Kidney (tissue), 14 donors: ENCODE results near the gene TGFBR3. TPM values are rescaled to one million over a fixed set of nuclear protein-coding genes. Genes with fewer than 3 reads are reported as not detected.

Source experiments
- DNase-seq, 5 donors: peaks; one replicate each; pipeline ENCODE4 v3.0.0-alpha.2; 2013 to 2020
- FAIRE-seq: peaks from 2 replicates; lab custom pipeline; 2012; peaks lifted over from hg19 to GRCh38; lab: Jason Lieb, UNC
- H3K27ac ChIP-seq, 2 donors: one replicate each; pipeline ENCODE4 v1.7.0; 2013; ENCODE audit warnings: low read depth in 2 of 2, low read length in 2 of 2, inconsistent platforms in 1 of 2
- H3K27me3 ChIP-seq: one replicate; pipeline ENCODE4 v1.7.1; 2013; ENCODE audit warnings: low read length, inconsistent platforms; ENCODE audit not compliant: control insufficient read depth, insufficient read depth
- H3K36me3 ChIP-seq, 3 donors: one replicate each; pipeline versions ENCODE4 v1.7.0 to v1.7.1; 2013; ENCODE audit warnings: low read length in 3 of 3, control low read depth in 1 of 3, inconsistent platforms in 1 of 3; ENCODE audit not compliant: insufficient read depth in 3 of 3, control insufficient read depth in 2 of 3
- H3K4me1 ChIP-seq, 3 donors: one replicate each; pipeline versions ENCODE4 v1.7.0 to v1.7.1; 2013; ENCODE audit warnings: low read length in 3 of 3, inconsistent platforms in 1 of 3, low read depth in 1 of 3; ENCODE audit not compliant: control insufficient read depth in 2 of 3, insufficient read depth in 2 of 3
- H3K4me3 ChIP-seq, 3 donors: one replicate each; pipeline versions ENCODE4 v1.7.0 to v1.8.1; 2013; ENCODE audit warnings: low read length in 3 of 3, control low read depth in 1 of 3, inconsistent platforms in 1 of 3
- H3K9ac ChIP-seq, 3 donors: one replicate each; pipeline versions ENCODE4 v1.7.0 to v1.7.1; 2013; ENCODE audit warnings: low read length in 3 of 3, control low read depth in 1 of 3, inconsistent platforms in 1 of 3
- H3K9me3 ChIP-seq, 3 donors: one replicate each; pipeline versions ENCODE4 v1.7.0 to v1.7.1; 2013; ENCODE audit warnings: low read length in 3 of 3, control low read depth in 1 of 3, inconsistent platforms in 1 of 3; ENCODE audit not compliant: control insufficient read depth in 2 of 3, insufficient read depth in 1 of 3
- CTCF ChIP-seq: IDR thresholded peaks from 3 replicates; pipeline ENCODE4 v1.5.1; 2012; ENCODE audit warnings: mild to moderate bottlenecking, moderate library complexity, borderline replicate concordance; ENCODE audit not compliant: insufficient read depth; ENCODE audit errors: extremely low read depth
- intact Hi-C: fragments of 100-400 bp; cut with DNase I; formaldehyde crosslinking; loops from one replicate; pipeline ENCODE4 v1.11.1; 2022
- polyA plus RNA-seq: library from polyadenylated mRNA; stranded (reverse); fragments of 350-450 nt; fragmentation: Illumina TruSeq; extraction: RNeasy Lipid Tissue Mini Kit (QIAGEN cat#74804); gene quantifications from one replicate; pipeline ENCODE4 v1.2.3, GENCODE V29; 2014; ENCODE audit warnings: low read depth, low replicate concordance; ENCODE audit not compliant: insufficient read depth
- total RNA-seq: library from RNA; stranded (reverse); fragmentation: NEBNext Ultra II Directional; extraction: Animal tissue kit (Norgen Biotek cat#: 25700); gene quantifications from one replicate; pipeline ENCODE4 v1.2.1, GENCODE V29; 2021
- donor health status: control.
- donor health status: control.
- donor health status: control.
- donor health status: control.
- donor health status: control.
- donor health status: DM: yes; HTN: yes; CAD: no.
- donor health status: Normal renal cell carcinoma (clear cell type).

Gene TGFBR3
- total and polyA plus RNA-seq, 2 donors from 2014 or later, result 15.8 to 57.9 TPM

- Histone ChIP-seq H3K9me3 (no peaks in the 10 kb centered on the region), H3K9ac (peak overlapping the region; percentile 12 to 53 (median 27)), H3K4me3 (peak overlapping the region; percentile 74 to 96 (median 88)), H3K27ac (peak overlapping the region; percentile 88 to 90), H3K36me3 (no peaks in the 10 kb centered on the region), H3K4me1 (peaks cover 0 to 4% (median 3%) of the 10 kb centered on the region in 3 donors), H3K27me3 (no peaks in the 10 kb centered on the region)
- no peak for TF ChIP-seq CTCF
- intact Hi-C loops, result no loop called here
- peak in 4 of 5 donors; percentile 41 to 59 (median 50) for DNase-seq
- FAIRE-seq, result no peak
Measured at GRCh38 chr1:91884459-91885212, 1.3 kb downstream of the TGFBR3 start.

GRCh38 chr1:91883470-91883869, 2.5 kb downstream of the TGFBR3 start:
- DNase-seq (peak in 2 of 5 donors; percentile 30 to 57), FAIRE-seq (no peak)
- Histone ChIP-seq H3K36me3 (no peaks in the 10 kb centered on the region), H3K27ac (peak overlapping the region in 1 of 2 donors; percentile 35), H3K4me1 (peaks cover 0 to 7% (median 3%) of the 10 kb centered on the region in 3 donors), H3K27me3 (no peaks in the 10 kb centered on the region), H3K9ac (peak overlapping the region in 2 of 3 donors; percentile 0 to 53), H3K4me3 (peak overlapping the region; percentile 16 to 88 (median 34)), H3K9me3 (no peaks in the 10 kb centered on the region)
- TF ChIP-seq CTCF, result peak; percentile 6
- intact Hi-C loops, result no loop called here

- no peak for DNase-seq
- Histone ChIP-seq H3K9me3 (no peaks in the 10 kb centered on the region), H3K4me3 (no peak overlapping the region), H3K27me3 (no peaks in the 10 kb centered on the region), H3K9ac (no peak overlapping the region), H3K27ac (no peak overlapping the region), H3K4me1 (peaks cover 0 to 23% (median 3%) of the 10 kb centered on the region in 3 donors), H3K36me3 (no peaks in the 10 kb centered on the region)
- no peak for FAIRE-seq
- intact Hi-C loops, result no loop called here
- TF ChIP-seq CTCF, result no peak
Measured at GRCh38 chr1:91881280-91881679, 4.7 kb downstream of the TGFBR3 start.
